ENCODE measurements around the gene PTGER3. TPM values are rescaled to one million over a fixed set of nuclear protein-coding genes. Genes with fewer than 3 reads are reported as not detected.
A peak's percentile ranks its signal among the peaks of the same experiment; 100 is the strongest.

The PTGER3 gene
- total and polyA plus RNA-seq, 3 experiments from 2014 or later, result not detected

DNA sequence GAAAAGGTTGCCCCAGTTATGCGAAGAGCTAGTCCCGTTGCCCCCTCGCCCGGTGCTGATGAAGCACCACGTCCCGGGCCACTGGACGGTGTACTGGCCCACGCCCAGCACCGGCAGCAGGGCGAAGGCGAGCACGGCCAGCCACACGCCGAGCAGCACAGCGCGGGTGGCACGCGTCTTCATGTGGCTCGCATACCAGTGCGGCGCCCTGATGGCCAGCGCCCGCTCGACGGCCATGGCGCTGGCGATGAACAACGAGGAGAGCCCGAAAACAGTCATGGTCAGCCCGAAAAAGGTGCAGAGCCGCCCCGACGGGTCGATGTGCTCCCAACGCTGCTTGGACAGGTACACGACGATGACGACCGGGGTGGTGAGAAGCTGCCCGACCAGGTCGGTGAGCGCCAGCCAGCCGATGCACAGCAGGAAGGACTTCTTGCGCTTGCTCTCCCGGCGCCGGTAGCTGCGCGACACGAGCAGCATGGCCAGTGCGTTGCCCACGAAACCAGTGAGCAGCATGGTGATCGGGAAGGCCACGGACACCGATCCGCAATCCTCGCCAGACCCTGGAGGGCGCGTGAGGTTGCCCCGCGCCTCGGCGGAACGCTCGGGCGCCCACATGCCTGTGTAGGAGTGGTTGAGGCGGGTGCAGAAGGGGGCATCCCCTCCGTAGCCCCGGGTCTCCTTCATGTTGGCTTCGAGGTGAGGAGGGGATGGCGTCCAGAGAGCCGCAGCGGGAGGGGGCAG lies 553 bp downstream of the PTGER3 start:
- peak overlapping the region; percentile 75 to 84 (median 82) for H3K4me3 Mint-ChIP-seq
- Histone ChIP-seq H3K36me3 (ENCODE audit: insufficient read depth, low read length) (no peaks in the 10 kb centered on the region), H3K27ac (ENCODE audit: low read depth, low read length) (peak overlapping the region; percentile 22), H3K4me1 (ENCODE audit: insufficient read depth, low read length) (peaks cover 10% of the 10 kb centered on the region), H3K27me3 (ENCODE audit: insufficient read depth, low read length, poor library complexity, severe bottlenecking) (peaks cover 29% of the 10 kb centered on the region), H3K4me3 (ENCODE audit: low read length) (peak overlapping the region; percentile 46), H3K9me3 (ENCODE audit: low read length) (no peaks in the 10 kb centered on the region)
- peaks cover 29 to 51% of the 10 kb centered on the region in 2 donors for H3K27me3 Mint-ChIP-seq
- H3K36me3 Mint-ChIP-seq, result no peaks in the 10 kb centered on the region
- H3K27ac Mint-ChIP-seq, result peak overlapping the region in 1 of 8 donors; percentile 26
- peaks cover 15 to 22% (median 20%) of the 10 kb centered on the region in 3 donors for H3K4me1 Mint-ChIP-seq
- DNase-seq, result peak in 3 of 5 donors; percentile 18 to 46 (median 25)
- CTCF ChIA-PET, result interaction anchor here (1.4 kb wide), 1 partner anchor 34 kb away, joined by 4 read pairs; the partner anchor contains the start of gene ZRANB2
- POLR2A ChIA-PET, result no interaction called here
- H3K9me3 Mint-ChIP-seq, result peaks cover 0 to 3% (median 0%) of the 10 kb centered on the region in 5 donors

DNA sequence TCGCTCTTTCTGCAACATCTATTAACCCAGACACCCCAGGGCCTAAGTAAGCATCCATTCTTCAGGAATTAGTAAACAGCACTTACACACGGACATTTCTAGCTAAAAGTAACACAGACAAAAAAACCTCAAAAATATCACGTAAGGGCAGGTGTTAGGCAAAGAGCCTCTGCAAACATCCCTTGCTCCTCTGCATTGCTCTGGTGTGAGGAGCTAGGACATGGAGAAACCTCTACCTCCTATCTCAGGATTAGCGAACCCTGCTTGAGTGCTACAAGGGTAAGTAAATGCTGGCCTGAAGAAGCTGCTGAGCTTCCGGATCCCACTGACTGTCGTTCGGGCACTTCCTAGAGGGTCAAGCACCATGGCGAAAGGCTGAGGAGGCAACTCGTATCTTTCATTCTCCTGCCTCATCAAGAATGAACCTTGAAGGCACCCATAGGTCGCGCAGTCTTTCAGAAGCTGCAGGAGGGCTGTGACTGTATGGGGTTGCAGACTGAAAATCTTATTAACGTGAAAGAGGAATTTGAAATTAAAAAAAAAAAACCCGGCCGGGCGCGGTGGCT lies 2.1 kb downstream of the PTGER3 start:
- Histone ChIP-seq H3K27me3 (ENCODE audit: insufficient read depth, low read length, poor library complexity, severe bottlenecking) (peaks cover 29% of the 10 kb centered on the region), H3K4me3 (ENCODE audit: low read length) (no peak overlapping the region), H3K36me3 (ENCODE audit: insufficient read depth, low read length) (no peaks in the 10 kb centered on the region), H3K27ac (ENCODE audit: low read depth, low read length) (peak overlapping the region; percentile 22), H3K4me1 (ENCODE audit: insufficient read depth, low read length) (peaks cover 10% of the 10 kb centered on the region), H3K9me3 (ENCODE audit: low read length) (no peaks in the 10 kb centered on the region)
- POLR2A ChIA-PET, result no interaction called here
- CTCF ChIA-PET, result interaction anchor here (1.4 kb wide), 1 partner anchor 36 kb away, joined by 4 read pairs; the partner anchor contains the start of gene ZRANB2
- peaks cover 0 to 3% (median 0%) of the 10 kb centered on the region in 5 donors for H3K9me3 Mint-ChIP-seq
- no peak for DNase-seq
- H3K27ac Mint-ChIP-seq, result no peak overlapping the region
- peaks cover 29 to 63% of the 10 kb centered on the region in 2 donors for H3K27me3 Mint-ChIP-seq
- H3K4me1 Mint-ChIP-seq, result peaks cover 15 to 22% (median 20%) of the 10 kb centered on the region in 3 donors
- H3K36me3 Mint-ChIP-seq, result no peaks in the 10 kb centered on the region
- H3K4me3 Mint-ChIP-seq, result peak overlapping the region in 3 of 7 donors; percentile 15 to 42 (median 20)

- no peak overlapping the region for H3K4me3 ChIP-seq (ENCODE audit: low read length)
- peaks cover 30 to 64% of the 10 kb centered on the region in 2 donors for H3K27me3 Mint-ChIP-seq
- no peak overlapping the region for H3K27ac Mint-ChIP-seq
- peaks cover 0 to 3% (median 0%) of the 10 kb centered on the region in 5 donors for H3K9me3 Mint-ChIP-seq
- peaks cover 10% of the 10 kb centered on the region for H3K4me1 ChIP-seq (ENCODE audit: insufficient read depth, low read length)
- CTCF ChIA-PET, result no interaction called here
- no peaks in the 10 kb centered on the region for H3K36me3 Mint-ChIP-seq
- no peaks in the 10 kb centered on the region for H3K9me3 ChIP-seq (ENCODE audit: low read length)
- POLR2A ChIA-PET, result no interaction called here
- H3K27ac ChIP-seq (ENCODE audit: low read depth, low read length), result no peak overlapping the region
- H3K27me3 ChIP-seq (ENCODE audit: insufficient read depth, low read length, poor library complexity, severe bottlenecking), result peaks cover 29% of the 10 kb centered on the region
- H3K4me1 Mint-ChIP-seq, result peaks cover 15 to 20% (median 20%) of the 10 kb centered on the region in 3 donors
- no peak for DNase-seq
- H3K4me3 Mint-ChIP-seq, result no peak overlapping the region
- no peaks in the 10 kb centered on the region for H3K36me3 ChIP-seq (ENCODE audit: insufficient read depth, low read length)
Measured at GRCh38 chr1:71044833-71045232, 2.8 kb downstream of the PTGER3 start.

DNA sequence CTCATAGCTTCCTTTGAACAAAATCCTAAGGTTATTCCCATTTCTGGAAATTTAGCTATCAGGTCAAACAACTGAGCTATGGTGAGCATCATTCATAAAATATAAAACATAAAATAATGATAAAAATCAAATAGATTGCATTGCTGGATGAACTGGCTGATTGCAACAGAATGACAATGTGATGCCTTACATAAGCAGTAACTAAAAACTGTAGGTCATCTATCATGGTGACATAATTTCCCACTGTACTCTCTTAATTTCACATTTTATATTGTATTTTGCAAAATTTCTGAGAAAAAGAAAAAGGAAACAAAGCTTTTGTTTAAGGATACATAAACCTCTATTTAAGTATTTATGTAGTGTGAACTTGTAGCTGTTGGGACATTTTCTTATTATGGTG lies 4.6 kb downstream of the PTGER3 start:
- CTCF ChIA-PET, result no interaction called here
- Mint-ChIP-seq H3K27me3 (peaks cover 35 to 63% of the 10 kb centered on the region in 2 donors), H3K36me3 (no peaks in the 10 kb centered on the region), H3K27ac (no peak overlapping the region), H3K4me1 (peaks cover 12 to 17% (median 15%) of the 10 kb centered on the region in 3 donors), H3K9me3 (no peaks in the 10 kb centered on the region), H3K4me3 (no peak overlapping the region)
- no peak for DNase-seq
- H3K4me1 ChIP-seq (ENCODE audit: insufficient read depth, low read length), result peaks cover 9% of the 10 kb centered on the region
- no peak overlapping the region for H3K4me3 ChIP-seq (ENCODE audit: low read length)
- POLR2A ChIA-PET, result no interaction called here
- peaks cover 30% of the 10 kb centered on the region for H3K27me3 ChIP-seq (ENCODE audit: insufficient read depth, low read length, poor library complexity, severe bottlenecking)
- no peaks in the 10 kb centered on the region for H3K9me3 ChIP-seq (ENCODE audit: low read length)
- no peaks in the 10 kb centered on the region for H3K36me3 ChIP-seq (ENCODE audit: insufficient read depth, low read length)
- no peak overlapping the region for H3K27ac ChIP-seq (ENCODE audit: low read depth, low read length)

- DNase-seq, result no peak
- Histone ChIP-seq H3K27me3 (ENCODE audit: insufficient read depth, low read length, poor library complexity, severe bottlenecking) (peaks cover 20% of the 10 kb centered on the region), H3K27ac (ENCODE audit: low read depth, low read length) (no peak overlapping the region), H3K9me3 (ENCODE audit: low read length) (no peaks in the 10 kb centered on the region), H3K36me3 (ENCODE audit: insufficient read depth, low read length) (no peaks in the 10 kb centered on the region), H3K4me1 (ENCODE audit: insufficient read depth, low read length) (peaks cover 6% of the 10 kb centered on the region), H3K4me3 (ENCODE audit: low read length) (no peak overlapping the region)
- ChIA-PET POLR2A (no interaction called here), CTCF (no interaction called here)
- Mint-ChIP-seq H3K27me3 (peaks cover 27 to 61% of the 10 kb centered on the region in 2 donors), H3K27ac (no peak overlapping the region), H3K9me3 (no peaks in the 10 kb centered on the region), H3K4me3 (no peak overlapping the region), H3K4me1 (peaks cover 6 to 8% (median 7%) of the 10 kb centered on the region in 3 donors), H3K36me3 (no peaks in the 10 kb centered on the region)
Measured at GRCh38 chr1:71041806-71042205, 5.8 kb downstream of the PTGER3 start.

DNA sequence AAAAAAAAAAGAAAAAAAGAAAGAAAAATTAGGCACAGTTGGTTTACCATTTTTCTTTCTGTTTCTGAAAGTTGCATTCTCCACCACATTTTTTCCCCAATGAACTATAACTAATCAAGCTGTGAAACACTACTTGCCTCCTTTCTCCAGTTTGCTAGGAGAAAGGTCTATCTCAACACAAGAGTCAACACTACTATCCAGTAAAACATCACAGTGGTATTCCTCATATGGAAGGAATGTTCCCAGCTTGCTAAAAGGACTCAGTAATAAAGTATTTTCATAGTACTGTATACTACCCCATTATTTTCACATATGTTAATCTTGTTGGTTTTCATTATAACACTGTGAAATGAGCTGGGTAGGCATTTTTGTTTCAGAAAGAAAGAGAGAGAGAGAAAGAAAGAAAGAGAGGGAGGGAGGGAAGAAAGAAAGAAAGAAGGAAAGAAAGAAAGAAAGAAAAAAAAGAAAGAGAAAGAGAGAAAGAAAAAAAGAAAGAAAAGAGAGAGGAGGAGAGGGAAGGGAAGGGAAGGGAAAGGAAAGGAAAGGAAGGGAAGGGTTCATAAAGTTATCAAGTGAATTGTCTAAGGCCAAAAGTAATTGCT lies 7.9 kb downstream of the PTGER3 start:
- no peak overlapping the region for H3K27ac Mint-ChIP-seq
- no peaks in the 10 kb centered on the region for H3K36me3 ChIP-seq (ENCODE audit: insufficient read depth, low read length)
- no peaks in the 10 kb centered on the region for H3K36me3 Mint-ChIP-seq
- no peak overlapping the region for H3K4me3 Mint-ChIP-seq
- no peaks in the 10 kb centered on the region for H3K4me1 ChIP-seq (ENCODE audit: insufficient read depth, low read length)
- peaks cover 9 to 53% of the 10 kb centered on the region in 2 donors for H3K27me3 Mint-ChIP-seq
- no peaks in the 10 kb centered on the region for H3K9me3 ChIP-seq (ENCODE audit: low read length)
- ChIA-PET CTCF (no interaction called here), POLR2A (no interaction called here)
- no peaks in the 10 kb centered on the region for H3K4me1 Mint-ChIP-seq
- no peak overlapping the region for H3K27ac ChIP-seq (ENCODE audit: low read depth, low read length)
- H3K9me3 Mint-ChIP-seq, result no peaks in the 10 kb centered on the region
- H3K4me3 ChIP-seq (ENCODE audit: low read length), result no peak overlapping the region
- no peak for DNase-seq
- peaks cover 6% of the 10 kb centered on the region for H3K27me3 ChIP-seq (ENCODE audit: insufficient read depth, low read length, poor library complexity, severe bottlenecking)

- no peak overlapping the region for H3K4me3 ChIP-seq (ENCODE audit: low read length)
- Mint-ChIP-seq H3K4me3 (no peak overlapping the region), H3K27me3 (peaks cover 9 to 49% of the 10 kb centered on the region in 2 donors), H3K4me1 (no peaks in the 10 kb centered on the region), H3K36me3 (no peaks in the 10 kb centered on the region), H3K9me3 (no peaks in the 10 kb centered on the region), H3K27ac (no peak overlapping the region)
- no peak overlapping the region for H3K27ac ChIP-seq (ENCODE audit: low read depth, low read length)
- H3K36me3 ChIP-seq (ENCODE audit: insufficient read depth, low read length), result no peaks in the 10 kb centered on the region
- POLR2A ChIA-PET, result no interaction called here
- no peaks in the 10 kb centered on the region for H3K9me3 ChIP-seq (ENCODE audit: low read length)
- CTCF ChIA-PET, result no interaction called here
- DNase-seq, result no peak
- H3K4me1 ChIP-seq (ENCODE audit: insufficient read depth, low read length), result no peaks in the 10 kb centered on the region
- peaks cover 5% of the 10 kb centered on the region for H3K27me3 ChIP-seq (ENCODE audit: insufficient read depth, low read length, poor library complexity, severe bottlenecking)
Measured at GRCh38 chr1:71038942-71039341, 8.7 kb downstream of the PTGER3 start.
